ENCODE data around the gene HHAT. TPM values are rescaled to one million over a fixed set of nuclear protein-coding genes. Genes with fewer than 3 reads are reported as not detected.
"Not testable (repeated sequence)": the region's sequence is repeated elsewhere in the genome, so short reads cannot be mapped to it uniquely, and the experiment has no call there.

The HHAT gene
- total RNA-seq, 1 experiment from 2014 or later, result 8.1 TPM

DNA sequence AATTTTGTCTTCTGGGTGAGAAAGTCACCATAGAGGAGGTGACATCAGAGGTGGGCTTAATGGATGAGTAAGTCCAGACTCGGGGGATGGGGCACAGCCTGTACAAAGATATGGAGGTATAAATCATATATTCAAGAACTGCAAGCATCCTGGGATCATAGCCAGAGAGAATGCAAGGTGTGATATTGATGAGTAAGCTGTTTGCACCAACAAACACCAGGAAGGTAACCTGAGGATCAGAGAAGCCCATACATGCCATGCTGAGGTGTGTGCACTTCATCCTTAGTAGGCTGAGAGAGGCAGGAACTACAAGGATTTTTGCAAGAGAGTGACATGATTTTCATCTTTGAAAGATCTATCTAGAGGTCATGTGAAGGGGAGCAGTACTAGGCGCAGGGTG, 306.4 kb downstream of the HHAT start:
- no peak for DNase-seq (ENCODE audit: low read depth)

DNA sequence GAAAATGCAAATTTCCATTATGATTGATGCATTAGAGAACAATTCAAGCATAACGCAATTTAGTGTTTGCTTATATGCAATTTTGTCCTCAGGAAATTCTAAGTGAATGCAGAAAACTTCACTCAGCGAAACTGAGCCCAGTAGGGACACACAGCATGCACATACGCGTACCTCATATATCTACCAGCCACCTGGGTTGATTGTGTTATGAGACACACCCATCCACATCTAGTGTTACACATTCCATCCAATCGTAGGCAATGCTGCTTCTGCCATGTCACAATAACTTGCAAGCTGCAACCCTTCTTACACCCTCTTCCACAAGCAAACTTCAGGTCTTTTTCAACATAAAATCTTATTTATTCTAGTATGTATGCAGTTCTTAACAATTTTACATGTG, 312.9 kb downstream of the HHAT start:
- no peak for DNase-seq (ENCODE audit: low read depth)

DNA sequence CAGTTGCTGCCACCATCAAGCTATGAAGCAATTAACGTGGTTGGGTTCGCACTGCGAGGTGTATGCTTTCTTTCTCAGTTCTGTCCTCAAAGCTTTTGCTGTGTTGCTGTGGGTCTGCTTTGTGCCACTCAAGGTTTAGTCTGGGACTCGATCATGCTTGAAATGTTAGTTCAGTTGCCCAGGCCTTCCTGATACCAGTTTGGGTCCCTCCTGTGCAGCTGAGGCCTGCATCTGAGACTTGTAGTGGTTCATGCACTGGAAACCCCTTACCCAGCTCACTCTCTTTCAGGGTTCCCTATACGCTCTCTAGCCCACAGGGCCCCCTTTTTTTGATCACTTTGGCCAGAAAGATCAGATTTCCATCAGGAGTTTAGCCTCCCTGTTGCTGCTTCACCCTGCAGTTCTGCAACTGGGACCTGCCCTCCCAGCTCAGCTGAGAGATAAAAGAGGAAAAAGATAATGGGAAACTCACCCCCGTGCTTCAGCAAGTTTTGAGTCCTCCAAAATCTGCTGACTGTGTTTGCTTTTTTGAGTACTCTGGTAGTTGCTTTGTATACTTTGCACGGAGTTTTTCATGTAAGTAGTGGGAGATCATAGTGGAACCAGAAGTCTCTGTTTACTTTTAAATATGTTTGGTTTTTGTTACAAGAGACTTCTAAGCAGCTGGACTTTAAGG, 317.0 kb downstream of the HHAT start:
- DNase-seq (ENCODE audit: low read depth), result no peak

DNA sequence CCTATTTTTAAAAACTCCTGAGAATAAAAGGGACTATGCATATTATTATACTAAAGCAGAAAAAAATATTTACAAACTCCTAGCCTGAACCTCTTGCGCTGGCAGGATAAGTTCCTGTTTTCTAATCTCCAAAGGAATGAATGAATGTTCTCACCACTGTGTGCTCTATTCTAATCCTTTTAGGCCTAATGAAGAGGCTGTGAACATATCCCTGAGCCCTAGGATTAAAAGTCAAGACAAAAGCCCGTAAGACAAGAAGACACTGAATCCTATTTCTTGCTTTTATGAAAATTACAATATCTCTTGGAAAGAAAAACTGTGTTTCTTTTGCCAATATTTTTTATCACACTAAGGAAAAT, 317.5 kb downstream of the HHAT start:
- no peak for DNase-seq (ENCODE audit: low read depth)

DNA sequence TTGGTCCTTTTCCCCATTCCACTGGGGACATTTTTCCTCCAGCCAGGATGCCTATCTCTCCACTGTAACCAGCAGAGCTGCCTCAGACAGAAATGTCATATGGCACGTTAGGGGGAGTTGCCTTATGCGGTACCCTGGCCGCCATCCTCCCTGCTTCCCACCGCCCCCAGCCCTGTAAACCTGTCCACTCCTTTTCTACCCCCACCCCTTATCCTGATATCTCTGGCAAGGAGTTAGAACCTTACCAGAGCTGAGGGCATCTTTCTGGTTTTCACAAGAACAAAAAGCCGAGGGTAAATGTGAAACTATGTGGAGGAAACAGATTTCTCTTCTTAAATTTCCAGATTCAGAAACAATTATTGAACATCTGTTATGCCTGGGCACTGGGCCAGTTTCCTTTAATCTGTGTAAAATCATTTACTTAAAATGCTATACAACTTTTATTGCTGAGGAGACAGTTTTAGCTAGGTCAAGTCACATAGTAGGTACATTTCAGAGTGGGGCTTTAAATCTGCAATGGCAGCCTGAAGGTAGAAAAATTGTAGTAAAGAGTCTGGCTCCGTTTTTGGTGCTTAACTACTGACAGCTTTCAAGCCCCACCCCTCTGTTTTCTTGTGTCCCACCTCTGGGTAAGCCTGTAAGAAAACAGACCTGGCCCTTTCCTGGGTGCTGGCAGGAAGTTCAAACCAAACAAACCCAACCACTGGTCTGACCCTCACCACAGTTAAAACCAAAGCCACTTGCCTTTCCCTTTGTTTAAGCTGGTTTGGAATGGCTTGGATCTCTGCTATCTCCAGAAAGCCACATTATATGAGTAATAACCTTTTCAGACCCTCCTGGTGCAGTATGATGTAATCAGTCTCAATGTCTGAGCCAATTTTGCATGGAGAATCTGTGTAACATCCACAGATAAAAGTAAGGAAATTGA, 319.0 kb downstream of the HHAT start:
- DNase-seq (ENCODE audit: low read depth), result peak; percentile 77

DNA sequence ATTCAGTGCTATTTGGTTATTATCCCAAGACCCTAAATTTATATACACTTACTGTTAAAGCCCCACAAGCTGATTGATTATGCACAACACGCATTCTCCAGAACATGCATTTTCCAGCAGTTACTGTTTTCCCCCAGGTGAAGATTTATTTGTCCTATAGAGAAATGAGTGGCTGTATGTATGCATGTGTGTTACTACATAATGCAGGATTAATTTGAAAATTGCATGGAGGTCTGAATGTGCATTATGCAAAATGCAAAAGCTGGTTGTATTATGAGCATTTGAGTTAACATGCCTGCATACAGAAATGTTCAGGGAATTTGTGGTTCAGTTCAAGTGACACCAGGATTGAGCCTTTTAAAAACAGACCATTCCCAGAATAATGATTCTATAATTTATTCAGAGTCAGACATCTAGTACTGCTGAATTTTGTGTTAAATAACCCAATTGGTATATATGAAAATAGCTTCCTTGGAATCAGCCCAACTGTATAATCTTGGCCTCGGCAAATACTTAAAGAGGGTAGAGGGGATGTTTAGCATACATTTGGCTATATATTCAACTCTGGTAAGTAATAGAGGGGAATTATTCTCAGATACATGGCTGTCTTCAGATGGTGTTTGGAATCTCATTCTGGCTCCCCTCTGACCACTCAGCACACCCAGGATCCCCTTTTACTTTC, 320.0 kb downstream of the HHAT start:
- DNase-seq (ENCODE audit: low read depth), result no peak

DNA sequence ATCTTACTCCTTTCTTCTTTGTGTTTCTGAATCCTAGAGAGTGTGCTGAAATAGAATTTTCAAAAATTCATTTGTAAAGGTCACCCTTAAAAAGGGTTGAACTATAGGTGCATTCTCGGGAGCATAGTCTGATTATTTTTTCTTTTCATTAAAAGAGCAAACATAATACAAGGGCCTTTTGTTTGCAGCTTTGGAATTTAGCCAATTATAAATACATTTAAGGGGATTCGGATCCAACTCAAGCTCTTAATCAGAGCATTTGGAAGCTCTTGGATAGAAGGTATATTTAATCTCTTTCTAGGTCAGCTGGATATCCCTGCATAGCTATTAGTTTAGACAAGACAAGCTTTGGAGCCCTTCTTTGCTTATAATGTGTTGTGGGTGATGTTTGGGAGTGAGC, 321.7 kb downstream of the HHAT start:
- DNase-seq (ENCODE audit: low read depth), result no peak

DNA sequence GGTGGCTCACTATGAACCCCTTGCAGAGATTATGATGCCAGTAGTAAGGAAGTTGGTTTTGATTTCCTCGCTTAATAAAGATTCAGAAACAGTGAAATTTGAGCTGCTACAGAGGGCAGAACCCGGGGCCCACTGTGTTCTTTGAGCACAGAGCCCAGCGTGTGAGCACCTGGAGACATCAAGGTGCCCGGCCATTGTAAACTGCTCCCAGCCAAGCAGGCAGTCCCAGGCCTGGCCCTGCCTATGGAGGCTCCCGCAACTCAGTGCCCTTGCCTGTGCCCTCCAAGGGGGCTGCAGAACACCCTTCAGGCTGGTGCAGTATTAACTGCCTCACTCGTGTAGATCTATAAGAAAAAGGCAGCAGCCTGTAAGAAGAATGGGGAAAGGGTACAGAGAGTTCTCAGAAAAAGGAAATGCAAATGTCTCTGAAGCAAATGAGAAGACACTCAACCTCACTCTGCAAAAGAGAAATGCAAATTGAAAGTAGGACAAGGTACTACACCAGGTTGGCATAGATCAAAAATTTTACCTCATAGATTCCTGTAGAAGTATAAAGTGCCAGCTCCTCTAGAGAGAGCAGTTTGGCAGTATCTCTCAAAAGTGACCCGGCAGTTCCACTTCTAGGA, 323.7 kb downstream of the HHAT start:
- no peak for DNase-seq (ENCODE audit: low read depth)

DNA sequence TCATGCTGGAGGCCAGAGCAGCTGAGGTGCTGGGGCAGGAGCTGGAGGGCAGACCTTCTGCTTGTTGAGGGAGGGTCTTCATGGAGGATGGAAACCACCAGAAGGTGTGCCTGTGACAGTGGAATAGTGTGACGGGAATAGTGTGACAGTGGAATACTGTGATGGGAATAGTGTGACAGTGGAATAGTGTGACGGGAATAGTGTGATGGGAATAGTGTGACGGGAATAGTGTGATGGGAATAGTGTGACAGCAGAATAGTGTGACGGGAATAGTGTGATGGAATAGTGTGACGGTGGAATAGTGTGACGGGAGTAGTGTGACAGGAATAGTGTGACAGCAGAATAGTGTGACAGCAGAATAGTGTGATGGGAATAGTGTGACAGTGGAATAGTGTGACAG, 325.1 kb downstream of the HHAT start:
- peak; percentile 13 for DNase-seq (ENCODE audit: low read depth)

DNA sequence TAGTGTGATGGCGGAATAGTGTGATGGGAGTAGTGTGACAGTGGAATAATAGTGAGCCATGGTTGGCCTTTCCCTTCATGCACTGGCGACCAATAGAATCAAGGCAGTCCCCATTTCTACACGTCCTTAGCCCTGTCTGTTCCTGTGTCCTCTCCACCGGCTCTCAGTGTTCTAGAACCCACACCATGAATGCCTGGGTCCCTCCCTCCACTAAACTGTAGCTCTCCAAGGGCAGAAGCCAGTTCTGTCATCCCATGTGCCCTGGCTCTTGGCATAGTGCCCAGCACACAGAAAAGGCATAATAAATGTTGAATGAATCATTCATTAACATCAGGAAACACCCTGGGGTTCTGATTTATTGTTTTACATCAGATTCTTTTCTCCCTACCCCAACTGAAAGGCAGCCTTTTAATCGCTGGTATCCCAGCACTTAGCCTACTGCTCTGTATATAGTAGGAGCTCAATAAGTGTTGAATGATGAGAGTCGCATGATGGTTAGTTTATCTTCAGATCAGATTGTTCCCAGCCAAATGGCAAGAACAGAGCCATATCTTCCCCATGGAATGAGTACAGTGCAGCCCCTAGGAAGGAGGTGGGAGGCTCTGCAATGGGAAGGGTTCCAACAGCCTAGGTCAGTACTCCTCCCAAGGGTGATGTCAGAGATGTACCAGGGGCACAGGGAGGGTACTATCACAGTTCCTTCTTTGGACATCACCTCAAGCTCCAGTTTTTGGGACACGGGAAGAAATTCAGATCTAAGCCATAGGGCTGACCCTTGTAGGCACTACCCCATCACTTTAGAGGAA, 325.7 kb downstream of the HHAT start:
- peak; percentile 23 for DNase-seq (ENCODE audit: low read depth)

DNA sequence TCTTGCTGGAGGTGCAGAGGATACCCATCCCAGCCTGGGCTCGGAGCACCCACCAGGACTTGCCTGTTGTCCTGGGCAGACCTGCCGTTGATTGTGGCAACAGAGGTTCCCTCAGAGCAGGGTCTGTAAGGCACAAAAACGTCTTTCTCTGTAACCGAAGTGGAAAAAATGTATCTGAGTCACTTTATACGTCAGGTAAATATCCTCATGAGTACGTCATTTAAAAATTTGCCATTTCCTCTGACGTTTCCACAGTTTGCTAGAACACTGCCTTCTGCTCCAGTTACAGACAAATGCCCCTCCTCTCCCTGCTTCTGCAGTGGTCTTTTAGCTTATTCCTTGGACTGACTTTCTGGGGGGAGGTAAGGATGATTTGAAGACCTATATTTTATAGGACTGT, 326.8 kb downstream of the HHAT start:
- peak; percentile 49 for DNase-seq (ENCODE audit: low read depth)

DNA sequence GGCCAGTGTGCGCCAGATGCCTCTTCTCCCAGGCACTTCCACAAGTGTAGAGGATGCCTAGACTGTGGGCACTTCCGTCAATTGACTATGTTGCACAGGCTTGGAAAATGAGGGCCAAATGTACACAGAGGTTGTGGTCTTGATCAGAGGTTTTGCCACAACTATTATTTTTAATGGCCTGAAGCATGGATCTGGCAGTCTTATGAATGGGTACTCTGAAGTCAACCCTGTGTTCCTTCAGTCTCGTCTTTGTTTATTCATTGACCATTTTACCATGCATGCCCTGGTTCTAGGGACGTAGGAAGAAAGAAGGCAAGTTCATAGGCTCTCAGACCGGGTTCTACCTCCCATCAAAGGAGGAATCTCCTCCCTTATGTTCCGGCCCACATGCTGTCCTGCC, 329.1 kb downstream of the HHAT start:
- DNase-seq (ENCODE audit: low read depth), result no peak

DNA sequence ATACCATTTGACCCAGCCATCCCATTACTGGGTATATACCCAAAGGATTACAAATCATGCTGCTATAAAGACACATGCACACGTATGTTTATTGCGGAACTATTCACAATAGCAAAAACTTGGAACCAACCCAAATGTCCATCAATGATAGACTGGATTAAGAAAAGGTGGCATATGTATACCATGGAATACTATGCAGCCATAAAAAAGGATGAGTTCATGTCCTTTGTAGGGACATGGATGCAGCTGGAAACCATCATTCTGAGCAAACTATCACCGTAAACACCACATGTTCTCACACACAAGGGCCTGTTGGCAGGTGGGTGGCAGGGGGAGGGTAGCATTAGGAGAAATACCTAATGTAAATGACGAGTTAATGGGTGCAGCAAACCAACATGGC, 332.8 kb downstream of the HHAT start:
- DNase-seq (ENCODE audit: low read depth), result not testable (repeated sequence)

DNA sequence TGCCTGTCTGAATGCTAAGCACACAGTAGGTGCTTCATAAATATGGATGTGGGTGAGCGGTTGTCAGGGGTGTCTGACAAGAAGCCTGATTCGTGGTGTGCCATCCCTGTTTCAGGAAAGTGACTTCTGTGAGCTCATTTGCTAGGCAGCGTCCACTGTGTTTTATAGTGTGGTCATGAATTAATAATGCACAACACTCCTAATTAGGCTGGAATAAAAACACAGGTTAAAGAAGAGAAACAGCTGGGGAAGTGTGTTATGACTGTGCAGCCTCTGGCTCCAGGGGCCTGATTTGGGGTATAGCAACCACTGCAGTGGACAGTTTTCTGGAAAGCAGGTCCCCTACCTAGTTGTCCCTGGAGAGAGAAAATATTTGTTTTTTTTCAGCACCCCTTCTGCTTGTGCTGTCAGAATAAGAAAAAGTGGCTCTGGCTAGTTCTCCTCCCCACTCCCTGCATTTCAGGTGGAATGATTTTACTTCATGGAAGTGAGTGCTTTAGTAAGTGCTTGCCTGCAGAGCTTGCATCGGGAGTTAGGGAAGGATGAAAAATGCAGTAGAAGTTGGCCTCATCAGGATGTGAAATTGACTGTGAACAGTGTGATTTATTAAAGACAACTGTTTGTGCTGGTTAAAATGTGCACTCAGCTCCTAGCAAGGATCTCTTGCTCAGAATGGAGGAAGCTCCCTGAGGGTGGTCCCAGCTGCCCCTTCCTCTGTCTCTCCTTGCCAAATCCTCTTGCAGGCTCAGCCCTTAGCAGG, 333.8 kb downstream of the HHAT start:
- no peak for DNase-seq (ENCODE audit: low read depth)

DNA sequence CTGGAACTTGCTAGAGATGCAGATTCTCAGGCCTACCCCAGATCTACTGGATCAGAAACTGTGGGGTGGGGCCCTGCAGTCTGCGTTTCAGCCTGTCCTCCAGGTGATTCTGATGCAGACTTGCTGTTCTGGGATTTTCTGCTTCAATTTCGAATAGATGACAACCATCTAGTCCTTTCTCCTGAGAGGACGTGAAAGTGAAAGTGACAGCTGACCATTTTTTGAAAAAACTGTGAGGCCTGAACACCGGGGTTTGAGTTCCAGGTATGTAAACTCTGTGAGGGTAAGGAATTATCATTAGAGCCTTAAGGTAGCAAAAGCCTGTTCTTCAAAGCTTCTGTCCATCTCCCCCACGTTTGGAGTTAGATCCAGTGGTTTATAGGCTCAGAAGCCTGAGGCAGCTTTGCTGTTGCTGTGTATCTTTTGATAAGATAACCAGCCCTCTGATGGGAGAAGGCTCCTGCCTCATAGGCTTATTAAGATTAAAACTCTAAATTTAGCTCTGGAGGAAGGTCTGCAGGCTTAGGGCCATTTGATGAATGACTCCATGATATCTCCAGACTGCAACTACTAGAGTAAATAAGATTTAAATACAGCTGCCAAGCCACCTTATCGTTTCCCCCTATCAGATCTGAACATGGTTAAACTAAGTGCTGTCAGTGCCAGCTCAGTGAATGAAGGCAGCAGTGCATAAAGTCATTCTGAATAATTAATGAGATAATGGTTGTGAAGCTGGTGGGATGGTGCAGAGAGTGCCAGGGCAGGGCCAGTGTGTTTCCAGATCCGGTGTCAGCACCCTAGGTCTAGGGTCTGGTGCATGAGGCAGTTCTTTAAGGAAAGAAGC, 335.2 kb downstream of the HHAT start:
- no peak for DNase-seq (ENCODE audit: low read depth)

DNA sequence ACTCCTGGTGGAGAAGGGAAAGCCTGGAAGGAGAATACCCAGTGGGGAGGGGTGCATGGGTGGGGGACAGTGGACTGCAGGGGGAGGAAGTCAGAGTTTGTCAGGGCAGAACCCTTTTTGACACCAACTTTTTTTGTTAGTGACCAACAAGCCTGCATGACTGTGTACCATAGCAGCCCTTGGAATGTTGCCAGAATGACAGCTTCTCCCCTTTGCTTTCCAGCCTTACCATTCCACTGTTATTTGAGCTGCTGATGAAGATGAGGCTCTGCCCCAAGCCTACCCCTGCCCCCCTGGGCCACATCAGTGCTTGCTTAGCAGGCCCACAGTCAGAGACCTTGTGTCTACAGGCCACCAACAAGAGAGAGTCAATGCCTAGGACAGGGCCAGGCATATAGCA, 341.2 kb downstream of the HHAT start:
- DNase-seq (ENCODE audit: low read depth), result no peak

DNA sequence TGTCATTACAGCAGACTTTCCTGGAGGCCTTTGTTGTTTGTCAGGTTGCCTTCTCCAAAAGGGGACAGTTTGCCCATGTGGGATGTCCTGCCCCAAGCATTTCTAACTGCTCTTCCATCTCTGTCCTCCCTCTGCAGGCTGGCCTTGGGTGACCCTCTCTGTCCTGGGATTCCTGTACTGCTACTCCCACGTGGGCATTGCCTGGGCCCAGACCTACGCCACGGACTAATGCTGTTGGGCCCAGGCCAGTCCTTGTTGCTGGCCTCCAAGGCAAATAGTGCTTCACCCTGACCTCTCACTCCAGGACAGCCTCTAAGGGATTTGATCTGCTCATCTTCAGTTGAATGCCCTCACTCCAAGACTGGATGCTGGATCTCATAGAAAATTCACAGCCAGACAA, 345.4 kb downstream of the HHAT start:
- DNase-seq (ENCODE audit: low read depth), result no peak

DNA sequence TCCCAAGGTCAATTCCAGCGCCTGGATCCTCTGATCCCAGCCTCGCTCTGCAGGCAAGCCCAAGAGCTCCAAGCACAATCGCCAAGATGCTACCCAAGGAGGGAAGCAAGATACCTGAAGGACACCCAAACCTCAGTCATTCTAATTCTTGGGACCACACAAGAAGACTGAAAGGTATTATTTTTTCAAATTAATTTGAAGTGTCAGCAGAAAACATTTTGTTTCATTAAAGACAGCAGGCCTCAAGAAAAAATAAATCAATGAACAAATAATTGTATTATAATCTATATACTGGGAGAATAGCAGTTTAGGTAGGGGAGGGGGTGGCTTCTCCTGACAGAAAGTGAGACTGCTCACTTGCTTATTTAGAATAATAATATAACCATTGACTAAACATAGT, 347.8 kb downstream of the HHAT start:
- DNase-seq (ENCODE audit: low read depth), result no peak

DNA sequence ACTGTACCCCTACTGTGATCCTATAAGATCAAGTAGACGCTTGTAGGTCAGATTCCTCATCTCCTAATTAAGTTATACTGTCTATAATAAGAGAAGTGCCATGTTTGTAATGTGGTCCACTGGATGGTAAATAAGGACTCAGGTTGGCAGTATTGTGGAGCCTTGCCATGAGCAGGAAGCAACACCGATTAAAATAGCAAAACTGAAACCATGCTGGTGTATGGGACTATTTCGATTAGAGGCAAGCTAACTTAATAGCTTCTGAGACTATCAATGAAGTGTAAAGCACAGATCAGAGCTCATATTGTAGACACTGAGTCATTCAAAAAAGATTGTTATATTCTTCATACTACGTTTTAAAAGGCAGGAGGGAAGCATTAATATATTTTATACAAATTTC, 348.8 kb downstream of the HHAT start:
- DNase-seq (ENCODE audit: low read depth), result no peak

Measured in HT1080 (cell line).